ENCODE results near the gene AGAP1. TPM values are rescaled to one million over a fixed set of nuclear protein-coding genes. Genes with fewer than 3 reads are reported as not detected.
A peak's percentile ranks its signal among the peaks of the same experiment; 100 is the strongest.

Gene AGAP1
- total RNA-seq, 1 experiment from 2014 or later = 25.8 TPM

GRCh38 chr2:236169151-236169721 is 675.4 kb downstream of the AGAP1 start:
- Histone ChIP-seq H3K4me1 (ENCODE audit: insufficient read depth, low read length) (peaks cover 9% of the 10 kb centered on the region), H2AFZ (ENCODE audit: low read length) (no peak overlapping the region), H2BK120ac (ENCODE audit: low read depth, low read length, poor library complexity, severe bottlenecking) (no peak overlapping the region), H3K27ac (ENCODE audit: insufficient read length, low read depth, low read length) (no peak overlapping the region), H2BK20ac (ENCODE audit: low read depth, low read length, poor library complexity, severe bottlenecking) (no peak overlapping the region), H2AK5ac (ENCODE audit: insufficient read length, low read length) (no peak overlapping the region), H3K79me2 (ENCODE audit: insufficient read depth, low read length) (no peaks in the 10 kb centered on the region), H3K9ac (ENCODE audit: extremely low read depth, insufficient read length, low read length) (no peak overlapping the region), H3K4ac (ENCODE audit: low read depth, low read length) (no peak overlapping the region), H4K20me1 (ENCODE audit: control insufficient read depth, insufficient read depth, insufficient read length) (no peaks in the 10 kb centered on the region), H4K5ac (ENCODE audit: insufficient read length, low read depth, low read length) (no peak overlapping the region), H3K4me2 (ENCODE audit: insufficient read depth, insufficient read length, low read length) (peak overlapping the region; percentile 64), H3K14ac (ENCODE audit: insufficient read depth, low read length) (no peak overlapping the region), H3K18ac (ENCODE audit: insufficient read length, low read depth, low read length) (no peak overlapping the region), H3K9me3 (ENCODE audit: control insufficient read depth, low read depth, low read length) (no peaks in the 10 kb centered on the region), H4K91ac (ENCODE audit: insufficient read length, low read depth, low read length) (no peak overlapping the region), H2BK12ac (ENCODE audit: insufficient read length, low read depth, low read length) (no peak overlapping the region), H3T11ph (ENCODE audit: low read length) (no peak overlapping the region), H3K27me3 (ENCODE audit: insufficient read depth, low read length) (peaks cover 87% of the 10 kb centered on the region), H2BK15ac (ENCODE audit: low read depth, low read length) (no peak overlapping the region), H3K79me1 (ENCODE audit: insufficient read depth, low read depth, low read length, poor library complexity, severe bottlenecking) (no peaks in the 10 kb centered on the region), H4K8ac (replicated peaks; ENCODE audit: insufficient read length, low read depth, low read length) (no peak overlapping the region), H3K23ac (ENCODE audit: insufficient read length, low read depth, low read length) (no peak overlapping the region), H2BK5ac (ENCODE audit: insufficient read length, low read length) (no peak overlapping the region), H3K56ac (ENCODE audit: insufficient read length, low read depth, low read length) (no peak overlapping the region), H3K23me2 (ENCODE audit: insufficient read length, low read depth, low read length, poor library complexity, severe bottlenecking) (peaks cover 33% of the 10 kb centered on the region)
- DNase-seq = peak; percentile 65
- no CpG with 5 or more reads among the region's 36 CpGs for WGBS (ENCODE audit: extremely low coverage, insufficient read length, low lambda C conversion rate)
- peaks cover under 1 to 14% of the 10 kb centered on the region in 2 experiments; a peak in 3 of 5 replicates for H3K9me3 Mint-ChIP-seq
- peak overlapping the region in 1 of 2 experiments; percentile 76; a peak in 3 of 5 replicates for H3K4me3 Mint-ChIP-seq
- peaks cover 0 to 2% (median 0%) of the 10 kb centered on the region in 3 experiments; a peak in 2 of 7 replicates for H3K36me3 Mint-ChIP-seq (ENCODE audit: insufficient read depth in 1 of 3, low read depth in 3 of 3)
- H3K27me3 Mint-ChIP-seq (ENCODE audit: low read depth) = peaks cover 94% of the 10 kb centered on the region
- peaks cover 48 to 53% of the 10 kb centered on the region in 2 experiments for H3K4me1 Mint-ChIP-seq
- TF ChIP-seq CTCF (conservative IDR thresholded peaks at IDR 0.05) = no peak
- no peak overlapping the region for H3K27ac Mint-ChIP-seq

All from H9 (cell line).